Common myeloid progenitor, CD34-positive (primary cell): ENCODE data around the gene ESYT1.

Experiments
- CTCF ChIA-PET: fragments of 350-600 bp; sonication (Branson Sonifier 250); formaldehyde crosslinking; loops from one replicate; lab custom pipeline; 2021; ENCODE audit warnings: antibody characterized with exemption; lab: Charles Lee
- POLR2A ChIA-PET: fragments of 350-600 bp; sonication (Branson Sonifier 250); formaldehyde crosslinking; loops from one replicate; lab custom pipeline; 2021; ENCODE audit warnings: antibody characterized with exemption; lab: Charles Lee
- DNase-seq, 3 donors: peaks; one replicate each; pipeline versions ENCODE4 v3.0.0 to v3.0.0-alpha.2; 2013
- H3K27ac ChIP-seq, 2 experiments: 1 replicate in 1 of 2; 2 replicates in 1 of 2; pipeline ENCODE4 v1.7.0; 2013; ENCODE audit warnings: inconsistent platforms in 2 of 2, low read length in 2 of 2, mild to moderate bottlenecking in 2 of 2, low read depth in 1 of 2, moderate library complexity in 1 of 2; ENCODE audit not compliant: severe bottlenecking in 2 of 2, insufficient read depth in 1 of 2, poor library complexity in 1 of 2
- H3K27me3 ChIP-seq, 5 experiments: replicated peaks in 2 of 5; 1 replicate in 3 of 5; 2 replicates in 2 of 5; pipeline versions ENCODE4 v1.6.1 to v1.7.0; 2013; ENCODE audit warnings: low read length in 4 of 5, mild to moderate bottlenecking in 2 of 5, moderate library complexity in 2 of 5, inconsistent platforms in 1 of 5; ENCODE audit not compliant: insufficient read depth in 5 of 5, control insufficient read depth in 4 of 5
- H3K36me3 ChIP-seq, 4 experiments: 1 replicate in 2 of 4; 2 replicates in 2 of 4; pipeline versions ENCODE4 v1.6.1 to v1.7.0; 2013; ENCODE audit warnings: low read length in 3 of 4, control low read depth in 1 of 4, mild to moderate bottlenecking in 1 of 4; ENCODE audit not compliant: control insufficient read depth in 4 of 4, insufficient read depth in 4 of 4
- H3K4me1 ChIP-seq, 4 experiments: 1 replicate in 3 of 4; 2 replicates in 1 of 4; pipeline versions ENCODE4 v1.6.1 to v1.7.1; 2013; ENCODE audit warnings: low read length in 3 of 4, mild to moderate bottlenecking in 3 of 4, control low read depth in 1 of 4, inconsistent platforms in 1 of 4, moderate library complexity in 1 of 4; ENCODE audit not compliant: control insufficient read depth in 4 of 4, insufficient read depth in 4 of 4; ENCODE audit errors: control extremely low read depth in 1 of 4
- H3K4me3 ChIP-seq, 7 experiments: 1 replicate in 4 of 7; 2 replicates in 3 of 7; pipeline versions ENCODE4 v1.5.1 to v1.7.0; 2013; ENCODE audit warnings: mild to moderate bottlenecking in 7 of 7, low read length in 6 of 7, moderate library complexity in 6 of 7, inconsistent platforms in 2 of 7, low read depth in 2 of 7, control low read depth in 1 of 7; ENCODE audit not compliant: insufficient read depth in 4 of 7, control insufficient read depth in 1 of 7; ENCODE audit errors: extremely low read depth in 1 of 7
- H3K9me3 ChIP-seq, 5 experiments: 1 replicate in 4 of 5; 2 replicates in 1 of 5; pipeline versions ENCODE4 v1.6.1 to v1.7.1; 2013; ENCODE audit warnings: low read length in 4 of 5, mild to moderate bottlenecking in 2 of 5, inconsistent platforms in 1 of 5, low read depth in 1 of 5, moderate library complexity in 1 of 5; ENCODE audit not compliant: control insufficient read depth in 4 of 5, insufficient read depth in 2 of 5; ENCODE audit errors: control extremely low read depth in 1 of 5
- WGBS: methylation state at CpG from one replicate; pipeline ENCODE4 v1.1.5; 2013; ENCODE audit not compliant: insufficient coverage; 5-methylcytosine and 5-hydroxymethylcytosine counted together

Gene ESYT1

GRCh38 chr12:56158029-56158925, 30.2 kb downstream of the ESYT1 start, which contains the start of gene MYL6:
TSS of gene MYL6 (plus strand) at chr12:56158359. CDS start at chr12:56158402, 43 bp downstream.
- 0% methylated on average over 21 of the region's 30 CpGs for WGBS
- H3K36me3 ChIP-seq: peaks cover 0 to 51% (median 40%) of the 10 kb centered on the region in 4 experiments

GRCh38 chr12:56158926-56159461, 30.9 kb downstream of the ESYT1 start:
- Histone ChIP-seq H3K27ac (peak overlapping the region; percentile 94 to 98), H3K4me1 (peaks cover 10 to 35% (median 32%) of the 10 kb centered on the region in 4 experiments), H3K9me3 (no peaks in the 10 kb centered on the region), H3K36me3 (peaks cover 0 to 58% (median 46%) of the 10 kb centered on the region in 4 experiments), H3K27me3 (no peaks in the 10 kb centered on the region), H3K4me3 (peak overlapping the region; percentile 71 to 99 (median 97))
- WGBS: 0% methylated on average over 4 of the region's 6 CpGs
- ChIA-PET POLR2A (interaction anchor here (0.5 to 2.6 kb wide), 5 partner anchors 11 to 52 kb away, joined by 3 to 24 read pairs (median 4); partner anchors contain the start of genes ESYT1 and ZC3H10), CTCF (interaction anchor here (0.8 to 5.6 kb wide), 12 partner anchors 11 to 41 kb away, joined by 3 to 36 read pairs (median 4); partner anchors contain the start of genes ESYT1, SMARCC2 and ZC3H10)
- peak in 2 of 3 donors; percentile 32 to 46 for DNase-seq

More at GRCh38 chr12:56158029-56158925, 30.2 kb downstream of the ESYT1 start, which contains the start of gene MYL6:
- DNase-seq: peak; percentile 97 to 98 (median 98)
- Histone ChIP-seq H3K27ac (peak within 1 kb of the TSS; percentile 94 to 98), H3K4me1 (peaks cover 10 to 42% (median 37%) of the 10 kb centered on the region in 4 experiments), H3K4me3 (peak within 1 kb of the TSS; percentile 71 to 99 (median 97)), H3K9me3 (no peaks in the 10 kb centered on the region), H3K27me3 (no peaks in the 10 kb centered on the region)
- ChIA-PET CTCF (interaction anchor here (0.6 to 5.6 kb wide), 11 partner anchors 10 to 421 kb away, joined by 3 to 36 read pairs (median 4); partner anchors contain the start of genes ESYT1, SMARCC2 and ZC3H10), POLR2A (interaction anchor here (0.5 to 2.6 kb wide), 4 partner anchors 11 to 158 kb away, joined by 4 to 24 read pairs (median 6); partner anchors contain the start of genes ESYT1 and ZC3H10)

GRCh38 chr12:56159482-56160192, 31.6 kb downstream of the ESYT1 start:
- Histone ChIP-seq H3K27ac (peak overlapping the region; percentile 94 to 98), H3K27me3 (no peaks in the 10 kb centered on the region), H3K4me3 (peak overlapping the region in 6 of 7 experiments; percentile 71 to 99 (median 96)), H3K9me3 (no peaks in the 10 kb centered on the region), H3K36me3 (peaks cover 0 to 61% (median 52%) of the 10 kb centered on the region in 4 experiments), H3K4me1 (peaks cover 10 to 35% (median 31%) of the 10 kb centered on the region in 4 experiments)
- ChIA-PET CTCF (interaction anchor here (0.8 to 5.6 kb wide), 12 partner anchors 12 to 41 kb away, joined by 3 to 36 read pairs (median 4); partner anchors contain the start of genes ESYT1, SMARCC2 and ZC3H10), POLR2A (interaction anchor here (0.5 to 2.6 kb wide), 5 partner anchors 10 to 52 kb away, joined by 3 to 24 read pairs (median 4); partner anchors contain the start of genes ESYT1 and ZC3H10)
- WGBS: 64% methylated on average over 4 of the region's 8 CpGs
- no peak for DNase-seq

DNA sequence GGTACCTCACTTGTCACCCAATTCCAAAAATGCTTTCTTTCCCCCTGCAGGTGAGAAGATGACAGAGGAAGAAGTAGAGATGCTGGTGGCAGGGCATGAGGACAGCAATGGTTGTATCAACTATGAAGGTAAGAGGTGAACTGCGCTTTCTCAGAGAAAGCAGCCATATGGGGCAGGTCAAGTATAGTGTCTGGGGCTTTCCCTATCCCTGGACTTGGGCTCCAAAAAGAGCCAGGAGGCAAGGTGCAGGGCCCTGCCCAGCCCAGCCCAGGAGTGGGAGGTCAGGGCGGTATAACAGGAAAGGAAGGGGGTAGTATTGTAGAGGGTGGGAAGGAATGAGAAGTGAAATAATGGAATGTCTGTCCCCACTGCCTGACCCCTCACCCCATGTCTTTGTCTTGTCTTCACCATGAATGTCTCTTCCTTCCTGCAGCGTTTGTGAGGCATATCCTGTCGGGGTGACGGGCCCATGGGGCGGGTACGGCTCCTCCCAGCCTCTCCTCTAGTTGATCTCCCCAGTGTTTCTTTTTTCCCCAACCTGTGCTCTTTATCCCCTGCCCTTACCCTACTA, 32.2 kb downstream of the ESYT1 start:
- WGBS: 65% methylated on average over 5 of the region's 7 CpGs
- POLR2A ChIA-PET: interaction anchor here (1.0 to 1.2 kb wide), 2 partner anchors 28 to 32 kb away, joined by 4 to 6 read pairs; partner anchors contain the start of gene ESYT1
- CTCF ChIA-PET: interaction anchor here (0.6 to 5.6 kb wide), 10 partner anchors 9 to 69 kb away, joined by 3 to 36 read pairs (median 4); partner anchors contain the start of genes SMARCC2 and ZC3H10
- no peak for DNase-seq
- H3K4me1 ChIP-seq: peaks cover 10 to 35% (median 31%) of the 10 kb centered on the region in 4 experiments
- H3K27me3 ChIP-seq: no peaks in the 10 kb centered on the region
- H3K4me3 ChIP-seq: peak overlapping the region in 5 of 7 experiments; percentile 41 to 98 (median 91)
- no peaks in the 10 kb centered on the region for H3K9me3 ChIP-seq
- H3K36me3 ChIP-seq: peaks cover 0 to 64% (median 56%) of the 10 kb centered on the region in 4 experiments
- H3K27ac ChIP-seq: peak overlapping the region in 1 of 2 experiments; percentile 98

DNA sequence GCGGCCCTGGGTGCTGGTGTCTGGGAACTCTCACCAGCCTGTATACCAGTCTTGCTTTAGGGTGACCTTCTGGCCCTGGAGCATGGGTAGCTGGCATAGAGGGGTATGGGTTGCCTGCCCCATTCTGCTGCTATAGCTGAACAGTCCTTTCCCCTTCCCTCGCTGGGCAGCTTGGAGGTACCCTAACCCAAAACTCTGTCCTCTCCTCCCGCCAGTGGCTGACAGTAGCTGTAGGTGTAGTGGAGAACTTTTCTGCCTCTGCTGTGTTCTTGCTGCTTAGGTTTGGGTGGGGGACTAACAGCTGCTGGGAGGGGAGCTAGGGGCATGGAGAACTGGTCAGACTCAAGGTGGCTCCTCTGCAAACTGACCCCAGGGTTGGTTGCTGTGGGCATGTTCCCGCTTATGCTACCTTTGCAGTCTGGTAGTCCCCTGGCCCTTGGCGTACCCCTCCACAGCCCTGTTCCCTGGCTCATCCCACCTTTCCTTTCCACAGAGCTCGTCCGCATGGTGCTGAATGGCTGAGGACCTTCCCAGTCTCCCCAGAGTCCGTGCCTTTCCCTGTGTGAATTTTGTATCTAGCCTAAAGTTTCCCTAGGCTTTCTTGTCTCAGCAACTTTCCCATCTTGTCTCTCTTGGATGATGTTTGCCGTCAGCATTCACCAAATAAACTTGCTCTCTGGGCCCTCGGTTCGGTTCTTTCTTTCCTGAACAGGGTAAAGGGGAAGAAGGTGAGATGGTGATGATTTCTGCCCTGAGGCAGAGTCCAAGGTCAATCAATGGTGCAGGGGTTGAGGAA, 33.0 kb downstream of the ESYT1 start:
- 96% methylated on average over 6 of the region's 11 CpGs for WGBS
- H3K27ac ChIP-seq: peak overlapping the region in 1 of 2 experiments; percentile 98
- peaks cover 10 to 35% (median 31%) of the 10 kb centered on the region in 4 experiments for H3K4me1 ChIP-seq
- H3K9me3 ChIP-seq: no peaks in the 10 kb centered on the region
- H3K27me3 ChIP-seq: no peaks in the 10 kb centered on the region
- H3K36me3 ChIP-seq: peaks cover 2 to 65% (median 58%) of the 10 kb centered on the region in 4 experiments
- ChIA-PET CTCF (interaction anchor here (0.6 to 6.0 kb wide), 13 partner anchors 8 to 69 kb away, joined by 3 to 47 read pairs (median 4); partner anchors contain the start of genes ESYT1, SMARCC2 and ZC3H10), POLR2A (interaction anchor here (0.6 to 1.4 kb wide), 4 partner anchors 10 to 61 kb away, joined by 4 to 6 read pairs (median 4); partner anchors contain the start of genes ESYT1 and RNF41)
- peak overlapping the region in 1 of 7 experiments; percentile 41 for H3K4me3 ChIP-seq
- DNase-seq: no peak
